SK-N-SH treated with all-trans-retinoic acid at 6 μM for 48 hours (cell line): ENCODE data around the gene RAD54L2.
"Not testable (repeated sequence)": the region's sequence is repeated elsewhere in the genome, so short reads cannot be mapped to it uniquely, and the experiment has no call there.

ENCODE experiments used
- ATAC-seq: fragments of 200-7000 bp; cut with Tn5 transposase; 3 replicates; pipeline ENCODE4 v1.9.1; 2020; ENCODE audit warnings: mild to moderate bottlenecking, moderate library complexity
- ARNTL ChIP-seq: fragments of 450-650 bp; formaldehyde crosslinking; IDR thresholded peaks from 2 replicates; pipeline ENCODE4 v1.5.0; 2020; ENCODE audit warnings: low read depth, mild to moderate bottlenecking, moderate library complexity, borderline replicate concordance
- BACH2 ChIP-seq: fragments of 250-450 bp; sonication (Bioruptor Pico); IDR thresholded peaks from 2 replicates; pipeline ENCODE4 v1.9.0; 2021; ENCODE audit warnings: mild to moderate bottlenecking, borderline replicate concordance
- CSDC2 ChIP-seq: fragments of 250-450 bp; sonication (Bioruptor Pico); IDR thresholded peaks from 2 replicates; pipeline ENCODE4 v1.5.0; 2020; ENCODE audit warnings: mild to moderate bottlenecking, moderate library complexity
- ESRRG ChIP-seq: fragments of 250-450 bp; sonication (Bioruptor Pico); IDR thresholded peaks from 2 replicates; pipeline ENCODE4 v1.6.1; 2021; ENCODE audit warnings: mild to moderate bottlenecking
- GLIS3 ChIP-seq: fragments of 250-450 bp; sonication (Bioruptor Pico); IDR thresholded peaks from 2 replicates; pipeline ENCODE4 v1.5.0; 2020; ENCODE audit warnings: mild to moderate bottlenecking, moderate library complexity
- ISL1 ChIP-seq: fragments of 250-450 bp; sonication (Bioruptor Pico); IDR thresholded peaks from 2 replicates; pipeline ENCODE4 v2.1.2; 2022; ENCODE audit warnings: mild to moderate bottlenecking, moderate library complexity
- OSR1 ChIP-seq: fragments of 250-450 bp; sonication (Bioruptor Pico); IDR thresholded peaks from 2 replicates; pipeline ENCODE4 v1.8.0; 2022; ENCODE audit warnings: moderate library complexity, mild to moderate bottlenecking, inconsistent platforms
- SNAI2 ChIP-seq: fragments of 250-450 bp; sonication (Bioruptor Pico); IDR thresholded peaks from 2 replicates; pipeline ENCODE4 v1.5.0; 2020; ENCODE audit warnings: mild to moderate bottlenecking, moderate library complexity
- TCF4 ChIP-seq: fragments of 250-450 bp; sonication (Bioruptor Pico); IDR thresholded peaks from 2 replicates; pipeline ENCODE4 v1.8.0; 2021; ENCODE audit warnings: mild to moderate bottlenecking, moderate library complexity, borderline replicate concordance
- TOX ChIP-seq: fragments of 250-450 bp; sonication (Bioruptor Pico); IDR thresholded peaks from 2 replicates; pipeline ENCODE4 v1.8.0; 2021; ENCODE audit warnings: mild to moderate bottlenecking, moderate library complexity, borderline replicate concordance
- ZC3H10 ChIP-seq: fragments of 250-450 bp; sonication (Bioruptor Pico); IDR thresholded peaks from 2 replicates; pipeline ENCODE4 v1.5.1; 2021; ENCODE audit warnings: mild to moderate bottlenecking, moderate library complexity
- ZFP3 ChIP-seq: fragments of 250-450 bp; sonication (Bioruptor Pico); IDR thresholded peaks from 2 replicates; pipeline ENCODE4 v1.5.0; 2020; ENCODE audit warnings: mild to moderate bottlenecking, moderate library complexity
- ZFP30 ChIP-seq: fragments of 450-650 bp; formaldehyde crosslinking; IDR thresholded peaks from 2 replicates; pipeline ENCODE4 v1.5.0; 2022; ENCODE audit warnings: mild to moderate bottlenecking, moderate library complexity
- ZNF70 ChIP-seq: fragments of 450-650 bp; formaldehyde crosslinking; IDR thresholded peaks from 2 replicates; pipeline ENCODE4 v1.5.0; 2020; ENCODE audit warnings: mild to moderate bottlenecking, moderate library complexity
- ZNF8 ChIP-seq: fragments of 450-650 bp; formaldehyde crosslinking; IDR thresholded peaks from 2 replicates; pipeline ENCODE4 v1.5.0; 2020; ENCODE audit warnings: mild to moderate bottlenecking, moderate library complexity
- TF ChIP-seq, protein P1 (sequence below): fragments of 250-450 bp; sonication (Bioruptor Pico); IDR thresholded peaks from 2 replicates; pipeline ENCODE4 v1.5.1; 2020; ENCODE audit warnings: low read depth, mild to moderate bottlenecking, moderate library complexity
- TF ChIP-seq, protein P2 (sequence below): fragments of 250-450 bp; sonication (Bioruptor Pico); IDR thresholded peaks from 2 replicates; pipeline ENCODE4 v1.5.1; 2021; ENCODE audit warnings: mild to moderate bottlenecking, moderate library complexity
- TF ChIP-seq, protein P3 (sequence below): fragments of 250-450 bp; sonication (Bioruptor Pico); IDR thresholded peaks from 2 replicates; pipeline ENCODE4 v1.8.0; 2020; ENCODE audit warnings: mild to moderate bottlenecking, moderate library complexity, borderline replicate concordance
- TF ChIP-seq, protein P4 (sequence below): fragments of 250-450 bp; sonication (Bioruptor Pico); IDR thresholded peaks from 2 replicates; pipeline ENCODE4 v1.8.0; 2021; ENCODE audit warnings: low read depth, mild to moderate bottlenecking, moderate library complexity, borderline replicate concordance

Gene RAD54L2

DNA sequence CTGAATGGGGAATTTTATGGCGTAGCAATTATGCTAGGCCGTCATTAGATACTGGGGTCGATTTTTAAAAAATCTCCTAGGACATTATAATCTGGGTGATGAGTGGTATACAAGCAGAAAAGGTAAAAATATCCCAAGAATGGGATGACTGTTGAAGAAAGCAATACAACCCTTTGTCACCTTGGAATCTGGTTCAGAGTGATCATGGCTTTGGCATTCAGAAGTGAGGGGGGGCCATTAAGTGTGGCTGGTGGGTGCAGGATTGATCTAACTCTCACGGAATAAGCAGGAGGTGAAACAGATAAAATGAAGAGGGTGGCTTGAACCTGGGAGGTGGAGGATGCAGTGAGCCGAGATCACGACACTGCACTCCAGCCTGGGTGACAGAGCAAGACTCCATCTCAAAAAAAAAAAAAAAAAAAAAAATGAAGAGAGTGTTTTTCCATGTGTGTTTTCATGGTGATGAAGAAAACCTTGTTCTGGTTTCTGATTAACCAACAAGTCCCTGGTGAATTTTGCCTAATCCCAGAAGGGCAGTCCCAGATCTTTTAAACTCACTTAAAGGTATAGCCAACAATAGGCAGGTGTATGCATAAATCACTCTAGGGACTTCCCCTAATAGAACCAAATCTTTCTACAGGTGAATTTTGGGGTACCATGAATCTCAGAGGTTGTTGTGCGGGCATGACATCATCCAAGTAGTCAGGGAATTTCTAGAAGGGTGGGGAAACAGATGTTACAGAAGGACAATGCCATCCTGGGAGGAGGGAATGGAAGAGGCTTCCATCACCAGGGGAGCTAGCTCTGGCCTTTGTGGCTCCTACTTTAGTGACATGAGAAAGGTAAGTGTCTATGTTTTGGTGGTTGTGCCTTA, 3.1 kb upstream of the RAD54L2 start:
- TF ChIP-seq SNAI2 (CRISPR knock-in tag): no peak
- TF ChIP-seq TCF4 (CRISPR knock-in tag): no peak
- no peak for TF ChIP-seq ZNF70 (CRISPR knock-in tag)
- TF ChIP-seq CSDC2: no peak
- no peak for TF ChIP-seq ZNF8 (CRISPR knock-in tag)
- TF ChIP-seq, protein P1, sequence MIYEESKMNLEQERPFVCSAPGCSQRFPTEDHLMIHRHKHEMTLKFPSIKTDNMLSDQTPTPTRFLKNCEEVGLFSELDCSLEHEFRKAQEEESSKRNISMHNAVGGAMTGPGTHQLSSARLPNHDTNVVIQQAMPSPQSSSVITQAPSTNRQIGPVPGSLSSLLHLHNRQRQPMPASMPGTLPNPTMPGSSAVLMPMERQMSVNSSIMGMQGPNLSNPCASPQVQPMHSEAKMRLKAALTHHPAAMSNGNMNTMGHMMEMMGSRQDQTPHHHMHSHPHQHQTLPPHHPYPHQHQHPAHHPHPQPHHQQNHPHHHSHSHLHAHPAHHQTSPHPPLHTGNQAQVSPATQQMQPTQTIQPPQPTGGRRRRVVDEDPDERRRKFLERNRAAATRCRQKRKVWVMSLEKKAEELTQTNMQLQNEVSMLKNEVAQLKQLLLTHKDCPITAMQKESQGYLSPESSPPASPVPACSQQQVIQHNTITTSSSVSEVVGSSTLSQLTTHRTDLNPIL: no peak
- no peak for ATAC-seq

DNA sequence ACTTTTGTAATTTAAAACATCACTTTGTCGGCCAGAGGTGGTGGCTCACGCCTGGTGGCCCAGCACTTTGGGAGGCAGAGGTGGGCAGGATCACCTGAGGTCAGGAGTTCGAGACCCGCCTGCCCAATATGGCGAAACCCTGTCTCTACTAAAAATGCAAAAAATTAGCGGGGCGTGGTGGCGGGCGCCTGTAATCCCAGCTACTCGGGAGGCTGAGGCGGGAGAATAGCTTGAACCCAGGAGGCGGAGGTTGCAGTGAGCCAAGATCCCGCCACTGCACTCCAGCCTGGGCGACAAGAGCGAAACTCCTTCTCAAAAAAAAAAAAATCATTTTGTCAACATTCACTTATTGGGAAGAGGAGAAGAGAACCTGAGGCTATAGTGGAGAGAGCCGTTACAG, 888 bp upstream of the RAD54L2 start:
- ATAC-seq: not testable (repeated sequence)

DNA sequence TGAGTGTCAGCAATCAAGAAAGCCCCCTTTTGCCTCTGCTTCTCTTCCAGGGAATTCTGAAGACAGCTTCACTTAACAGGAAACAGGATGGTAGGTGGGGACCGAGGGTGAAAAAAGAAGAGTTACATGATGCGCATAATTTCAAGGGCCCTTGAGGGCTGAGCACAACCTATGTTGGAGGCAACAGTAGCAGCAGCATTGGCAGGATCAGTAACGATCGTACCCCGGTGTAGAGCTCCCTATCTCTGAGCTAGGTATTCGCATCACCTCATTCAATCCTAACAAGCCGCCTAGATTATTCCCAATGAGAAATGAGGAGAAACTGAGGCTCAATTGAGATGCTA, 432 bp upstream of the RAD54L2 start:
- peak; percentile 56 for ATAC-seq
- TF ChIP-seq ZNF8 (CRISPR knock-in tag) (no peak), ZFP3 (CRISPR knock-in tag) (no peak), GLIS3 (no peak)
- TF ChIP-seq, all 23 proteins: peak for 0

DNA sequence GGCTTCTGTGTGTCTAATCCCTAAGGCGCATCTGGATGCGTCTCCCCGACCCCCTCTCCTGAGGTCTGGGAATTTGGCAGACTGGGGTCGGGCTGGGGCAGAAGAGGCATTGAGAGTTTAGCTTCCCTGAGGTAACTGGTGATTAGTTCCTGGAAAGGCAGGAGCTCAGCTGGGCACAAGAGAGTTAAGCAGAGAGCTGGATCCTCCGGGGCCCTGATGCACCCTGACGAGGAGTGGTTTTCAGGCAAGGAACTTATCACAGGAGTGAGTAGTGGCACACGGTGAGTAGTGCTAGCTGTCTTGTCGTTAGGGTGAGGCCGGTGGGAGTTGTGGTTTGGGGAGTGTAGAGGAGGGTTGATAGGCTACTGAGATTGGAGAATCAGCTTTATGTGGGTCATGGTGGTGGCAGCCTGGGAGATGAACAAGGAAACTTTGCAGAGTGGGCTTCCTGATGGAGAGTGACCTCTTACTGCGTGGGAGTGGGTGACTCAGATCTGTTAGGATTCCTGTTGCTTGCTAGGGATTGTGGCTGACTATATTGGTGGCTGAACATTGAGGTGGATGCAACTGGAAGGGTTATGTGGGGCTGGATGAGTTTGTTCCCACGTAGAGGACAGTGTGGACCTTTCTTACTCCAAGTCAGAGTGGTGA, 897 bp downstream of the RAD54L2 start:
- ATAC-seq: peak; percentile 64
- TF ChIP-seq ZNF8 (CRISPR knock-in tag): no peak
- TF ChIP-seq ESRRG (CRISPR knock-in tag): no peak
- TF ChIP-seq, protein P1: no peak
- TF ChIP-seq, protein P2, sequence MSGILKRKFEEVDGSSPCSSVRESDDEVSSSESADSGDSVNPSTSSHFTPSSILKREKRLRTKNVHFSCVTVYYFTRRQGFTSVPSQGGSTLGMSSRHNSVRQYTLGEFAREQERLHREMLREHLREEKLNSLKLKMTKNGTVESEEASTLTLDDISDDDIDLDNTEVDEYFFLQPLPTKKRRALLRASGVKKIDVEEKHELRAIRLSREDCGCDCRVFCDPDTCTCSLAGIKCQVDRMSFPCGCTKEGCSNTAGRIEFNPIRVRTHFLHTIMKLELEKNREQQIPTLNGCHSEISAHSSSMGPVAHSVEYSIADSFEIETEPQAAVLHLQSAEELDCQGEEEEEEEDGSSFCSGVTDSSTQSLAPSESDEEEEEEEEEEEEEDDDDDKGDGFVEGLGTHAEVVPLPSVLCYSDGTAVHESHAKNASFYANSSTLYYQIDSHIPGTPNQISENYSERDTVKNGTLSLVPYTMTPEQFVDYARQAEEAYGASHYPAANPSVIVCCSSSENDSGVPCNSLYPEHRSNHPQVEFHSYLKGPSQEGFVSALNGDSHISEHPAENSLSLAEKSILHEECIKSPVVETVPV: no peak
- no peak for TF ChIP-seq BACH2 (CRISPR knock-in tag)
- TF ChIP-seq ARNTL (CRISPR knock-in tag): no peak
- no peak for TF ChIP-seq ISL1 (CRISPR knock-in tag)
- TF ChIP-seq TCF4 (CRISPR knock-in tag): no peak
- TF ChIP-seq, protein P3, sequence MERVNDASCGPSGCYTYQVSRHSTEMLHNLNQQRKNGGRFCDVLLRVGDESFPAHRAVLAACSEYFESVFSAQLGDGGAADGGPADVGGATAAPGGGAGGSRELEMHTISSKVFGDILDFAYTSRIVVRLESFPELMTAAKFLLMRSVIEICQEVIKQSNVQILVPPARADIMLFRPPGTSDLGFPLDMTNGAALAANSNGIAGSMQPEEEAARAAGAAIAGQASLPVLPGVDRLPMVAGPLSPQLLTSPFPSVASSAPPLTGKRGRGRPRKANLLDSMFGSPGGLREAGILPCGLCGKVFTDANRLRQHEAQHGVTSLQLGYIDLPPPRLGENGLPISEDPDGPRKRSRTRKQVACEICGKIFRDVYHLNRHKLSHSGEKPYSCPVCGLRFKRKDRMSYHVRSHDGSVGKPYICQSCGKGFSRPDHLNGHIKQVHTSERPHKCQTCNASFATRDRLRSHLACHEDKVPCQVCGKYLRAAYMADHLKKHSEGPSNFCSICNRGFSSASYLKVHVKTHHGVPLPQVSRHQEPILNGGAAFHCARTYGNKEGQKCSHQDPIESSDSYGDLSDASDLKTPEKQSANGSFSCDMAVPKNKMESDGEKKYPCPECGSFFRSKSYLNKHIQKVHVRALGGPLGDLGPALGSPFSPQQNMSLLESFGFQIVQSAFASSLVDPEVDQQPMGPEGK: no peak
- no peak for TF ChIP-seq GLIS3
- TF ChIP-seq TOX (CRISPR knock-in tag): no peak
- no peak for TF ChIP-seq ZC3H10 (CRISPR knock-in tag)
- no peak for TF ChIP-seq SNAI2 (CRISPR knock-in tag)
- no peak for TF ChIP-seq CSDC2
- TF ChIP-seq, protein P4, sequence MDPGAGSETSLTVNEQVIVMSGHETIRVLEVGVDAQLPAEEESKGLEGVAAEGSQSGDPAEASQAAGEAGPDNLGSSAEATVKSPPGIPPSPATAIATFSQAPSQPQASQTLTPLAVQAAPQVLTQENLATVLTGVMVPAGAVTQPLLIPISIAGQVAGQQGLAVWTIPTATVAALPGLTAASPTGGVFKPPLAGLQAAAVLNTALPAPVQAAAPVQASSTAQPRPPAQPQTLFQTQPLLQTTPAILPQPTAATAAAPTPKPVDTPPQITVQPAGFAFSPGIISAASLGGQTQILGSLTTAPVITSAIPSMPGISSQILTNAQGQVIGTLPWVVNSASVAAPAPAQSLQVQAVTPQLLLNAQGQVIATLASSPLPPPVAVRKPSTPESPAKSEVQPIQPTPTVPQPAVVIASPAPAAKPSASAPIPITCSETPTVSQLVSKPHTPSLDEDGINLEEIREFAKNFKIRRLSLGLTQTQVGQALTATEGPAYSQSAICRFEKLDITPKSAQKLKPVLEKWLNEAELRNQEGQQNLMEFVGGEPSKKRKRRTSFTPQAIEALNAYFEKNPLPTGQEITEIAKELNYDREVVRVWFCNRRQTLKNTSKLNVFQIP: no peak
- TF ChIP-seq ZFP30 (CRISPR knock-in tag): no peak
- no peak for TF ChIP-seq OSR1 (CRISPR knock-in tag)

DNA sequence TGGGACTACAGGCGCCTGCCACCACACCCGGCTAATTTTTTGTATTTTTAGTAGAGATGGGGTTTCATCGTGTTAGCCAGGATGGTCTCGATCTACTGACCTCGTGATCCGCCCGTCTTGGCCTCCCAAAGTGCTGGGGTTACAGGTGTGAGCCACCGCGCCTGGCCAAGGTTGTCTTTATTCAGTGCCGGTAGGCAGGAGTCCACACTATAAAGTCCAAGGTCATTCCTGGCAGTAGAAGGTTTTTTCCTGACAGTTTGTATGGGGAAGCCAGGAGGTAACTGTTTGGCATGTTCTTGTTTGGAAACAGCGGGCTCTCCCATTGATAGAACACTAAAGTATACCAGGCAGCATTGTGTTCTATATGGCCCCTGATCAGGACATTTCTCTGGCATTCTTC, 4.1 kb downstream of the RAD54L2 start:
- ATAC-seq: not testable (repeated sequence)
